ENCODE data around the gene FOXC1.
A peak's percentile ranks its signal among the peaks of the same experiment; 100 is the strongest.

FOXC1 gene

GRCh38 chr6:1590580-1590979 is 19.1 kb upstream of the FOXC1 start:
- intact Hi-C loops (cut with DNase I; ENCODE audit: low total_unique reads): no loop called here
- Histone ChIP-seq H3K4me1 (no peaks in the 10 kb centered on the region), H3K36me3 (no peaks in the 10 kb centered on the region), H3K9me3 (no peaks in the 10 kb centered on the region), H3K27me3 (peaks cover 0 to 9% of the 10 kb centered on the region in 2 donors), H3K4me3 (no peak overlapping the region), H3K27ac (no peak overlapping the region)
- TF ChIP-seq, protein P1, sequence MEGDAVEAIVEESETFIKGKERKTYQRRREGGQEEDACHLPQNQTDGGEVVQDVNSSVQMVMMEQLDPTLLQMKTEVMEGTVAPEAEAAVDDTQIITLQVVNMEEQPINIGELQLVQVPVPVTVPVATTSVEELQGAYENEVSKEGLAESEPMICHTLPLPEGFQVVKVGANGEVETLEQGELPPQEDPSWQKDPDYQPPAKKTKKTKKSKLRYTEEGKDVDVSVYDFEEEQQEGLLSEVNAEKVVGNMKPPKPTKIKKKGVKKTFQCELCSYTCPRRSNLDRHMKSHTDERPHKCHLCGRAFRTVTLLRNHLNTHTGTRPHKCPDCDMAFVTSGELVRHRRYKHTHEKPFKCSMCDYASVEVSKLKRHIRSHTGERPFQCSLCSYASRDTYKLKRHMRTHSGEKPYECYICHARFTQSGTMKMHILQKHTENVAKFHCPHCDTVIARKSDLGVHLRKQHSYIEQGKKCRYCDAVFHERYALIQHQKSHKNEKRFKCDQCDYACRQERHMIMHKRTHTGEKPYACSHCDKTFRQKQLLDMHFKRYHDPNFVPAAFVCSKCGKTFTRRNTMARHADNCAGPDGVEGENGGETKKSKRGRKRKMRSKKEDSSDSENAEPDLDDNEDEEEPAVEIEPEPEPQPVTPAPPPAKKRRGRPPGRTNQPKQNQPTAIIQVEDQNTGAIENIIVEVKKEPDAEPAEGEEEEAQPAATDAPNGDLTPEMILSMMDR (IDR thresholded peaks at IDR 0.05): no peak
- peak in 1 of 2 donors; percentile 32 for DNase-seq

- Histone ChIP-seq H3K27ac (no peak overlapping the region), H3K4me1 (peaks cover 0 to 4% (median 2%) of the 10 kb centered on the region in 4 donors), H3K4me3 (no peak overlapping the region), H3K9me3 (no peaks in the 10 kb centered on the region), H3K27me3 (peaks cover 0 to 9% of the 10 kb centered on the region in 2 donors), H3K36me3 (no peaks in the 10 kb centered on the region)
- intact Hi-C loops (cut with DNase I; ENCODE audit: low total_unique reads): no loop called here
- TF ChIP-seq, protein P1 (IDR thresholded peaks at IDR 0.05): no peak
- DNase-seq: peak in 1 of 2 donors; percentile 15
These were observed 18.5 kb upstream of the FOXC1 start for GRCh38 chr6:1591243-1591642.

DNA sequence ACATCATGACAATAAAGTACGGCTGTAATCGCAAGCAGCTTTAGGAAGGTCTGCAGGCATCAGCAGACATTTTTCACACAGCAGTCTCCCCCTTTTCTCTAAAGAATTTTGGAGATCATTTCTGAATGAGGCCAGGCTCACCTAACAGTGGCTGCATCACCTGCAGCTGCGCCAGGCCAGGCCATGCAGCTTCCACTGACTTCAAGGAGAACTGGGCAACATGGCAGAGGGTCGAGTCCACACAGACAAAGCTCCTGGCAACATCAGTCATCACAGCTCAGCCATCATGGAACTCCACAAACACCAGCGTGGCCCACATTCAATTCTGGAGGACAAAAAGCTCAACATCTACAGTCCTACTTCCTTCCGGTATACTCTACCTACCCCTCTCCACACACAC is 17.8 kb upstream of the FOXC1 start:
- intact Hi-C loops (cut with DNase I; ENCODE audit: low total_unique reads): no loop called here
- H3K9me3 ChIP-seq: no peaks in the 10 kb centered on the region
- TF ChIP-seq, protein P1 (IDR thresholded peaks at IDR 0.05): no peak
- H3K27ac ChIP-seq: no peak overlapping the region
- H3K27me3 ChIP-seq: peaks cover 0 to 9% of the 10 kb centered on the region in 2 donors
- no peaks in the 10 kb centered on the region for H3K36me3 ChIP-seq
- no peak overlapping the region for H3K4me3 ChIP-seq
- no peak for DNase-seq
- peaks cover 0 to 9% (median 2%) of the 10 kb centered on the region in 4 donors for H3K4me1 ChIP-seq

DNA sequence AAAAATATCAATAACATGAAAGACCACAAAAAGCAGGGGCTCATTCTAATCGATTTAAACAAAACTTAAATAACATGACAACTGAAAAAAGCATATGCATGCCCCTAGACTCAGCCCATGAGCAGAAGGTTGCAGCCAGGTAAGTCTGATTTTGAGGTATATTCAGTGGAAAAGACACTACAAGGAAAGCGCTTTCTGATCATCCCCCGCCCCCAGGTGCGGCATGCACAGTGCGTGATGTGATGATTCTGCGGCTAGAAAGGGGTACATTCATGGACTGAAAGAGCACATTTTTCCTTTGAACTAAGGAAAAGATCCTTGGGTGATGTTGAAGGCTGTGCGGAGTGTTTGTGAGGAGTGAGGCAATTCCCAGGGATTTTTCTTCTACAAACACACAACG is 16.9 kb upstream of the FOXC1 start:
- Histone ChIP-seq H3K27ac (no peak overlapping the region), H3K9me3 (no peaks in the 10 kb centered on the region), H3K4me1 (peaks cover 0 to 9% (median 2%) of the 10 kb centered on the region in 4 donors), H3K4me3 (no peak overlapping the region), H3K27me3 (peaks cover 0 to 9% of the 10 kb centered on the region in 2 donors), H3K36me3 (no peaks in the 10 kb centered on the region)
- peak in 1 of 2 donors; percentile 12 for DNase-seq
- TF ChIP-seq, protein P1 (IDR thresholded peaks at IDR 0.05): no peak
- intact Hi-C loops (cut with DNase I; ENCODE audit: low total_unique reads): no loop called here

- Histone ChIP-seq H3K9me3 (no peaks in the 10 kb centered on the region), H3K4me1 (peaks cover 0 to 9% (median 2%) of the 10 kb centered on the region in 4 donors), H3K27ac (no peak overlapping the region), H3K4me3 (no peak overlapping the region), H3K27me3 (peaks cover 0 to 9% of the 10 kb centered on the region in 2 donors), H3K36me3 (no peaks in the 10 kb centered on the region)
- intact Hi-C loops (cut with DNase I; ENCODE audit: low total_unique reads): no loop called here
- DNase-seq: peak in 1 of 2 donors; percentile 25
- TF ChIP-seq, protein P1 (IDR thresholded peaks at IDR 0.05): no peak
These were observed 16.3 kb upstream of the FOXC1 start for GRCh38 chr6:1593286-1593957.
